Measurements from ENCODE around the gene PTGDR. TPM values are rescaled to one million over a fixed set of nuclear protein-coding genes. Genes with fewer than 3 reads are reported as not detected.

PTGDR gene
- total RNA-seq, 1 experiment from 2014 or later = not detected

DNA sequence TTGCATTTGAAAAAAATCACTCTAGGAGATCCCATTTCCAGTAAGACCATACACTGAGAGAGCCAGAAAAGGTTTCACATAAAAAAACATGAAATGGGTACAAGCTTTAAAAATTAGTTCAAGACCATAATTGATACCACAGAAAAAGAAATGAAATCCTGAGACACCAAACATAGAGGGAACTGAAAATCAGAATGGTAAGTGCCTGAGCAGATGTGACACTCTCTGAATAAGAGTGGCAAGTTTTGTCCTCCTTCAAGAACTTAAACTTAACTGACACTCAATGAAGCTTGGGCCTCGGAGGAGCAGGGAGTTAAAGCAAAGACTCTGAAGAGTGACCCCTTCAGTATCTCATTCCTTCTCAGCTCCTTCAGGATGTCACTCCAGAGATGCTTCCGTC, 23.2 kb upstream of the PTGDR start (continued):
- TF ChIP-seq, protein P1, sequence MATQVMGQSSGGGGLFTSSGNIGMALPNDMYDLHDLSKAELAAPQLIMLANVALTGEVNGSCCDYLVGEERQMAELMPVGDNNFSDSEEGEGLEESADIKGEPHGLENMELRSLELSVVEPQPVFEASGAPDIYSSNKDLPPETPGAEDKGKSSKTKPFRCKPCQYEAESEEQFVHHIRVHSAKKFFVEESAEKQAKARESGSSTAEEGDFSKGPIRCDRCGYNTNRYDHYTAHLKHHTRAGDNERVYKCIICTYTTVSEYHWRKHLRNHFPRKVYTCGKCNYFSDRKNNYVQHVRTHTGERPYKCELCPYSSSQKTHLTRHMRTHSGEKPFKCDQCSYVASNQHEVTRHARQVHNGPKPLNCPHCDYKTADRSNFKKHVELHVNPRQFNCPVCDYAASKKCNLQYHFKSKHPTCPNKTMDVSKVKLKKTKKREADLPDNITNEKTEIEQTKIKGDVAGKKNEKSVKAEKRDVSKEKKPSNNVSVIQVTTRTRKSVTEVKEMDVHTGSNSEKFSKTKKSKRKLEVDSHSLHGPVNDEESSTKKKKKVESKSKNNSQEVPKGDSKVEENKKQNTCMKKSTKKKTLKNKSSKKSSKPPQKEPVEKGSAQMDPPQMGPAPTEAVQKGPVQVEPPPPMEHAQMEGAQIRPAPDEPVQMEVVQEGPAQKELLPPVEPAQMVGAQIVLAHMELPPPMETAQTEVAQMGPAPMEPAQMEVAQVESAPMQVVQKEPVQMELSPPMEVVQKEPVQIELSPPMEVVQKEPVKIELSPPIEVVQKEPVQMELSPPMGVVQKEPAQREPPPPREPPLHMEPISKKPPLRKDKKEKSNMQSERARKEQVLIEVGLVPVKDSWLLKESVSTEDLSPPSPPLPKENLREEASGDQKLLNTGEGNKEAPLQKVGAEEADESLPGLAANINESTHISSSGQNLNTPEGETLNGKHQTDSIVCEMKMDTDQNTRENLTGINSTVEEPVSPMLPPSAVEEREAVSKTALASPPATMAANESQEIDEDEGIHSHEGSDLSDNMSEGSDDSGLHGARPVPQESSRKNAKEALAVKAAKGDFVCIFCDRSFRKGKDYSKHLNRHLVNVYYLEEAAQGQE (IDR thresholded peaks at IDR 0.05; ENCODE audit: low read depth) = no peak
- TF ChIP-seq, protein P2, sequence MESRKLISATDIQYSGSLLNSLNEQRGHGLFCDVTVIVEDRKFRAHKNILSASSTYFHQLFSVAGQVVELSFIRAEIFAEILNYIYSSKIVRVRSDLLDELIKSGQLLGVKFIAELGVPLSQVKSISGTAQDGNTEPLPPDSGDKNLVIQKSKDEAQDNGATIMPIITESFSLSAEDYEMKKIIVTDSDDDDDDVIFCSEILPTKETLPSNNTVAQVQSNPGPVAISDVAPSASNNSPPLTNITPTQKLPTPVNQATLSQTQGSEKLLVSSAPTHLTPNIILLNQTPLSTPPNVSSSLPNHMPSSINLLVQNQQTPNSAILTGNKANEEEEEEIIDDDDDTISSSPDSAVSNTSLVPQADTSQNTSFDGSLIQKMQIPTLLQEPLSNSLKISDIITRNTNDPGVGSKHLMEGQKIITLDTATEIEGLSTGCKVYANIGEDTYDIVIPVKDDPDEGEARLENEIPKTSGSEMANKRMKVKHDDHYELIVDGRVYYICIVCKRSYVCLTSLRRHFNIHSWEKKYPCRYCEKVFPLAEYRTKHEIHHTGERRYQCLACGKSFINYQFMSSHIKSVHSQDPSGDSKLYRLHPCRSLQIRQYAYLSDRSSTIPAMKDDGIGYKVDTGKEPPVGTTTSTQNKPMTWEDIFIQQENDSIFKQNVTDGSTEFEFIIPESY (IDR thresholded peaks at IDR 0.05; ENCODE audit: extremely low read depth, insufficient replicate concordance, low read length) = no peak
- TF ChIP-seq SIN3A (IDR thresholded peaks at IDR 0.05; ENCODE audit: low read depth) (no peak), EZH2phosphoT487 (IDR thresholded peaks at IDR 0.05; ENCODE audit: borderline replicate concordance) (no peak), FOSL1 (IDR thresholded peaks at IDR 0.05; ENCODE audit: low read depth) (no peak), CEBPB (IDR thresholded peaks at IDR 0.05; ENCODE audit: low read depth) (no peak)

DNA sequence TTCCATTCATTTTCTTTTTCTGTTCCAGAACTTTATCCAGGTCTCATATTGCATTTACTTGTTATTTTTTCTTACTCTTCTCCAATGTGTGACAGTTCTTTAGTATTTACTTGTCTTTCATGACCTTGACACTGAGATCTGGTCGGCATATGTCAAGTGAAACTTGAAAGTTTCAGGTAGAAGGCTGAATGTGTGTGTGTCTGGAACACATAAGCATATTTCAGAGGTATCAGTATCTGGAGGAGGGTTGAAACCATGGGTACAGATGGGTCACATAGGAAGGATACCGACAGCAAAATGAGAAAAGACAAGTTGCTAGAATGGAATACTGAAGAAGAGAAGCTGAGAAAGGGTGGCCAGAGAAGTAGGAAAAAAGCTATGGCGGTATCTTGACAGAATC, 22.5 kb upstream of the PTGDR start:
- ChIA-PET POLR2A (no interaction called here), RAD21 (ENCODE audit: low non-redundant PET in 1 of 2, low total read pairs in 2 of 2, uncharacterized antibody in 2 of 2, unreplicated experiment in 2 of 2) (no interaction called here), CTCF (interaction anchor here (1.1 kb wide), 1 partner anchor 21 kb away, joined by 3 read pairs; no protein-coding TSS in a partner anchor)
- no peak overlapping the region for H3K4me2 ChIP-seq (ENCODE audit: low read length)
- H3K9me2 ChIP-seq (ENCODE audit: insufficient read depth) = no peaks in the 10 kb centered on the region
- H3K4me3 ChIP-seq (replicated peaks in 1 of 2; ENCODE audit: low read depth in 1 of 2, low read length in 2 of 2) = no peak overlapping the region
- H3K27me3 ChIP-seq (ENCODE audit: insufficient read depth, low read length) = no peaks in the 10 kb centered on the region; the same call in 1 of the 2 replicates
- no peaks in the 10 kb centered on the region for H3K9me3 ChIP-seq (ENCODE audit: control insufficient read depth in 1 of 2, insufficient read depth in 1 of 2, low read depth in 1 of 2, low read length in 2 of 2)
- no peaks in the 10 kb centered on the region for H3K36me3 ChIP-seq (ENCODE audit: control insufficient read depth in 1 of 2, insufficient read depth in 2 of 2, low read length in 2 of 2)
- no peaks in the 10 kb centered on the region for H4K20me1 ChIP-seq (ENCODE audit: insufficient read depth)
- DNase-seq (ENCODE audit: low read depth, low spot score) (no peak), ATAC-seq (no peak)
- intact Hi-C loops (cut with micrococcal nuclease) = no loop called here
- no peak overlapping the region for H2AFZ ChIP-seq (ENCODE audit: low read depth, low read length, poor library complexity, severe bottlenecking)
- no peak overlapping the region for H3K9ac ChIP-seq (ENCODE audit: low read length)
- no peak for TF ChIP-seq FOSL1 (IDR thresholded peaks at IDR 0.05; ENCODE audit: low read depth)
- no peak for TF ChIP-seq EZH2 (IDR thresholded peaks at IDR 0.05)
- no peak for TF ChIP-seq SRF (IDR thresholded peaks at IDR 0.05; ENCODE audit: low read depth)
- TF ChIP-seq, protein P3, sequence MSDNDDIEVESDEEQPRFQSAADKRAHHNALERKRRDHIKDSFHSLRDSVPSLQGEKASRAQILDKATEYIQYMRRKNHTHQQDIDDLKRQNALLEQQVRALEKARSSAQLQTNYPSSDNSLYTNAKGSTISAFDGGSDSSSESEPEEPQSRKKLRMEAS (IDR thresholded peaks at IDR 0.05) = no peak
- TF ChIP-seq CBX3 (IDR thresholded peaks at IDR 0.05; ENCODE audit: low read depth) = no peak
- TF ChIP-seq SIN3A (IDR thresholded peaks at IDR 0.05; ENCODE audit: low read depth) = no peak
- no peak for TF ChIP-seq ELF1 (IDR thresholded peaks at IDR 0.05; ENCODE audit: borderline replicate concordance, low read depth)
- TF ChIP-seq RAD21 (IDR thresholded peaks at IDR 0.05; ENCODE audit: low read depth) = no peak
- H3K79me2 ChIP-seq (ENCODE audit: insufficient read depth, low read length) = no peaks in the 10 kb centered on the region
- no peaks in the 10 kb centered on the region for H3K4me1 ChIP-seq (ENCODE audit: control insufficient read depth in 1 of 2, insufficient read depth in 2 of 2, low read length in 2 of 2)
- BruUV-seq (replicated peaks) = no TSS peak
- no peak overlapping the region for H3K27ac ChIP-seq (ENCODE audit: low read depth, low read length)

Measured in HCT116 (cell line).